K562 (cell line): ENCODE measurements around the gene LY6G6F. TPM values are rescaled to one million over a fixed set of nuclear protein-coding genes. Genes with fewer than 3 reads are reported as not detected.

Experiments
- BCOR ChIP-seq: fragments of 450-650 bp; IDR thresholded peaks from 2 replicates; pipeline ENCODE4 v1.6.1; 2016
- BRF2 ChIP-seq: IDR thresholded peaks from 3 replicates; pipeline ENCODE4 v1.6.1; 2011; ENCODE audit warnings: borderline replicate concordance, mild to moderate bottlenecking; ENCODE audit not compliant: insufficient read length, insufficient read depth
- CUX1 ChIP-seq: fragments of 200-800 bp; sonication (Bioruptor generic); IDR thresholded peaks from 2 replicates; pipeline ENCODE4 v1.6.1; 2016; ENCODE audit warnings: missing genetic modification characterization, missing compliant biosample characterization
- HDAC8 ChIP-seq: fragments of 450-650 bp; IDR thresholded peaks from 2 replicates; pipeline ENCODE4 v1.6.1; 2016; ENCODE audit warnings: mild to moderate bottlenecking, missing genetic modification characterization, moderate library complexity, missing compliant biosample characterization
- KAT7 ChIP-seq: sonication (generic); formaldehyde crosslinking; IDR thresholded peaks from 2 replicates; pipeline ENCODE4 v1.8.0; 2022; ENCODE audit warnings: missing genetic modification reagents, mild to moderate bottlenecking, borderline replicate concordance
- L3MBTL2 ChIP-seq: fragments of 450-650 bp; IDR thresholded peaks from 2 replicates; pipeline ENCODE4 v1.6.1; 2016; ENCODE audit warnings: mild to moderate bottlenecking, moderate library complexity
- MYC ChIP-seq, 2 experiments: fragments of 250-450 bp in 1 of 2; sonication (Bioruptor Pico) in 1 of 2; IDR thresholded peaks; 2 replicates each; pipeline versions ENCODE4 v1.5.1 to v1.6.1; 2012 to 2021; ENCODE audit warnings: low read depth in 2 of 2, borderline replicate concordance in 1 of 2, improper control_type of control experiment in 1 of 2, low read length in 1 of 2, mild to moderate bottlenecking in 1 of 2, moderate library complexity in 1 of 2
- NR4A1 ChIP-seq, 2 experiments: fragments of 250-450 bp in 1 of 2; fragments of 450-650 bp in 1 of 2; sonication (Bioruptor Pico) in 1 of 2; IDR thresholded peaks; 2 replicates each; pipeline versions ENCODE4 v1.4.0 to v1.6.1; 2016 to 2020; ENCODE audit warnings: mild to moderate bottlenecking in 2 of 2, missing compliant biosample characterization in 1 of 2, missing genetic modification characterization in 1 of 2, moderate library complexity in 1 of 2
- NRF1 ChIP-seq, 2 experiments: fragments of 450-650 bp; IDR thresholded peaks in 1 of 2; conservative IDR thresholded peaks in 1 of 2; 2 replicates each; pipeline ENCODE4 v1.6.1; 2014; ENCODE audit warnings: mild to moderate bottlenecking in 2 of 2
- RBM34 ChIP-seq: fragments of 200-400 bp; formaldehyde crosslinking; IDR thresholded peaks from 2 replicates; pipeline ENCODE4 v1.6.1; 2018; ENCODE audit warnings: low read length, borderline replicate concordance; ENCODE audit not compliant: insufficient read depth
- ZNF184 ChIP-seq: sonication (generic); formaldehyde crosslinking; IDR thresholded peaks from 2 replicates; pipeline ENCODE4 v1.5.0; 2020; ENCODE audit warnings: missing genetic modification reagents
- polyA plus RNA-seq, 8 experiments: library from polyadenylated mRNA; depleted of rRNA in 4 of 8; stranded (reverse) in 5 of 8; unstranded in 3 of 8; fragments of >200 nt; fragmentation: Nextera tagmentation in 2 of 8; fragmentation: Illumina TruSeq in 1 of 8; extraction: Ambion mirVana in 2 of 8; extraction: Trizol in 1 of 8; gene quantifications; 2 replicates each; pipeline versions ENCODE4 v1.2.1 to v1.2.3, GENCODE V29; 2011 to 2014; ENCODE audit warnings: inconsistent platforms in 1 of 8, missing spikeins in 1 of 8
- total RNA-seq, 7 experiments: library from RNA; depleted of rRNA in 6 of 7; stranded (reverse); fragments of >200 nt in 6 of 7; fragmentation: Illumina TruSeq in 2 of 7; extraction: Trizol in 2 of 7; gene quantifications; 2 replicates each; pipeline versions ENCODE4 v1.2.1 to v1.2.3, GENCODE V29; 2011 to 2021; ENCODE audit warnings: low replicate concordance in 1 of 7
- TF ChIP-seq, protein P1 (sequence below): fragments of 450-650 bp; formaldehyde crosslinking; IDR thresholded peaks from 2 replicates; pipeline ENCODE4 v1.4.0; 2020; ENCODE audit warnings: mild to moderate bottlenecking, mixed read lengths
- TF ChIP-seq, protein P2 (sequence below): fragments of 450-650 bp; formaldehyde crosslinking; conservative IDR thresholded peaks from 2 replicates; pipeline ENCODE4 v1.4.0; 2022; ENCODE audit warnings: mild to moderate bottlenecking, missing genetic modification characterization

The LY6G6F gene
- total and polyA plus RNA-seq, 9 of the 15 experiments (the other 6 are each of a cell fraction or from before 2014, with no cell fraction given): 0.14 to 0.50 (median 0.28) TPM; not detected in 2

- TF ChIP-seq, protein P1, sequence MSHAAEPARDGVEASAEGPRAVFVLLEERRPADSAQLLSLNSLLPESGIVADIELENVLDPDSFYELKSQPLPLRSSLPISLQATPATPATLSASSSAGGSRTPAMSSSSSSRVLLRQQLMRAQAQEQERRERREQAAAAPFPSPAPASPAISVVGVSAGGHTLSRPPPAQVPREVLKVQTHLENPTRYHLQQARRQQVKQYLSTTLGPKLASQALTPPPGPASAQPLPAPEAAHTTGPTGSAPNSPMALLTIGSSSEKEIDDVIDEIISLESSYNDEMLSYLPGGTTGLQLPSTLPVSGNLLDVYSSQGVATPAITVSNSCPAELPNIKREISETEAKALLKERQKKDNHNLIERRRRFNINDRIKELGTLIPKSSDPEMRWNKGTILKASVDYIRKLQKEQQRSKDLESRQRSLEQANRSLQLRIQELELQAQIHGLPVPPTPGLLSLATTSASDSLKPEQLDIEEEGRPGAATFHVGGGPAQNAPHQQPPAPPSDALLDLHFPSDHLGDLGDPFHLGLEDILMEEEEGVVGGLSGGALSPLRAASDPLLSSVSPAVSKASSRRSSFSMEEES (CRISPR knock-in tag): no peak
- TF ChIP-seq, protein P2, sequence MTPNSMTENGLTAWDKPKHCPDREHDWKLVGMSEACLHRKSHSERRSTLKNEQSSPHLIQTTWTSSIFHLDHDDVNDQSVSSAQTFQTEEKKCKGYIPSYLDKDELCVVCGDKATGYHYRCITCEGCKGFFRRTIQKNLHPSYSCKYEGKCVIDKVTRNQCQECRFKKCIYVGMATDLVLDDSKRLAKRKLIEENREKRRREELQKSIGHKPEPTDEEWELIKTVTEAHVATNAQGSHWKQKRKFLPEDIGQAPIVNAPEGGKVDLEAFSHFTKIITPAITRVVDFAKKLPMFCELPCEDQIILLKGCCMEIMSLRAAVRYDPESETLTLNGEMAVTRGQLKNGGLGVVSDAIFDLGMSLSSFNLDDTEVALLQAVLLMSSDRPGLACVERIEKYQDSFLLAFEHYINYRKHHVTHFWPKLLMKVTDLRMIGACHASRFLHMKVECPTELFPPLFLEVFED (CRISPR knock-in tag): peak; percentile 58; the same call in 1 of the 2 replicates
- TF ChIP-seq RBM34: no peak
- no peak for TF ChIP-seq NR4A1 (CRISPR knock-in tag; IDR thresholded peaks at IDR 0.05)
- peak; percentile 15; the same call in 1 of the 2 replicates for TF ChIP-seq NR4A1 (tag; IDR thresholded peaks at IDR 0.05)
- no peak for TF ChIP-seq BRF2
- no peak for TF ChIP-seq HDAC8
- TF ChIP-seq ZNF184 (CRISPR knock-in tag): no peak
- peak; percentile 4; the same call in 1 of the 2 replicates for TF ChIP-seq BCOR
- peak; percentile 73 for TF ChIP-seq L3MBTL2
- no peak for TF ChIP-seq CUX1 (CRISPR knock-in tag)
- TF ChIP-seq NRF1 (conservative IDR thresholded peaks at IDR 0.05 in 1 of 2, IDR thresholded peaks at IDR 0.05 in 1 of 2): no peak; a peak in 1 of 4 replicates
- TF ChIP-seq KAT7 (CRISPR knock-in tag): no peak
- peak; percentile 70 for TF ChIP-seq MYC (IDR thresholded peaks at IDR 0.05; ENCODE audit: low read depth, low read length)
- no peak for TF ChIP-seq MYC (CRISPR knock-in tag; IDR thresholded peaks at IDR 0.05; ENCODE audit: borderline replicate concordance, low read depth)
Measured at GRCh38 chr6:31663961-31664789, 42.5 kb upstream of the LY6G6F start (continued).
